PC-9 (cell line): ENCODE measurements around the gene NDUFS6. TPM values are rescaled to one million over a fixed set of nuclear protein-coding genes. Genes with fewer than 3 reads are reported as not detected.

Experiments
- BruUV-seq: library from RNA; stranded (reverse); fragments of 400-500 nt; replicated peaks from 2 replicates; lab custom pipeline; 2021; lab: Mats Ljungman, UMichigan
- CTCF ChIA-PET: fragments of 300-600 bp; sonication (Branson Sonifier 250); formaldehyde crosslinking; loops from one replicate; lab custom pipeline; 2022; ENCODE audit warnings: antibody characterized with exemption; lab: Charles Lee
- POLR2A ChIA-PET: fragments of 300-600 bp; sonication (Branson Sonifier 250); formaldehyde crosslinking; loops from one replicate; lab custom pipeline; 2022; ENCODE audit warnings: antibody characterized with exemption; ENCODE audit not compliant: unreplicated experiment; lab: Charles Lee
- DNase-seq, 2 experiments: peaks; one replicate each; pipeline versions ENCODE4 v3.0.0 to v3.0.0-alpha.2; 2015 to 2022; ENCODE audit warnings: mixed read lengths in 1 of 2
- H2AFZ ChIP-seq: fragments of 200-600 bp; sonication (generic); 2 replicates; pipeline ENCODE4 v1.8.1; 2017; ENCODE audit warnings: antibody characterized with exemption
- H3F3A ChIP-seq: fragments of 200-600 bp; sonication (generic); 2 replicates; pipeline ENCODE4 v1.8.1; 2017; ENCODE audit warnings: antibody characterized with exemption, mild to moderate bottlenecking, low read depth; ENCODE audit not compliant: insufficient read depth
- H3K27ac ChIP-seq: fragments of 200-600 bp; sonication (generic); 2 replicates; pipeline ENCODE4 v1.6.1; 2016; ENCODE audit warnings: mixed run types
- H3K27me3 ChIP-seq: fragments of 200-600 bp; sonication (generic); 2 replicates; pipeline ENCODE4 v1.6.1; 2016; ENCODE audit warnings: low read depth, mixed run types; ENCODE audit not compliant: insufficient read depth
- H3K36me3 ChIP-seq: fragments of 200-600 bp; sonication (generic); 2 replicates; pipeline ENCODE4 v1.6.1; 2016; ENCODE audit warnings: low read depth, mixed run types
- H3K4me1 ChIP-seq: fragments of 200-600 bp; sonication (generic); replicated peaks from 2 replicates; pipeline ENCODE4 v1.6.1; 2016; ENCODE audit warnings: mixed run types; ENCODE audit not compliant: insufficient read depth
- H3K4me2 ChIP-seq: fragments of 200-600 bp; sonication (generic); 2 replicates; pipeline ENCODE4 v1.6.1; 2017; ENCODE audit warnings: mixed run types
- H3K4me3 ChIP-seq: fragments of 200-600 bp; sonication (generic); 2 replicates; pipeline ENCODE4 v1.6.1; 2016; ENCODE audit warnings: mixed run types
- H3K79me2 ChIP-seq: fragments of 200-600 bp; sonication (generic); 2 replicates; pipeline ENCODE4 v1.6.1; 2017; ENCODE audit warnings: low read depth, mixed run types
- H3K9me2 ChIP-seq: fragments of 200-600 bp; sonication (generic); 2 replicates; pipeline ENCODE4 v1.8.1; 2017; ENCODE audit warnings: mild to moderate bottlenecking; ENCODE audit not compliant: insufficient read depth
- H3K9me3 ChIP-seq: fragments of 200-600 bp; sonication (generic); 2 replicates; pipeline ENCODE4 v1.8.1; 2016; ENCODE audit warnings: low read depth; ENCODE audit not compliant: insufficient read depth
- H4K20me1 ChIP-seq: fragments of 200-600 bp; sonication (generic); 2 replicates; pipeline ENCODE4 v1.8.1; 2017; ENCODE audit not compliant: insufficient read depth
- EZH2 ChIP-seq: fragments of 200-600 bp; sonication (generic); IDR thresholded peaks from 2 replicates; pipeline ENCODE4 v1.8.0; 2017; ENCODE audit warnings: antibody characterized with exemption, low read depth
- intact Hi-C: fragments of 100-400 bp; cut with micrococcal nuclease; formaldehyde crosslinking; loops from one replicate; pipeline ENCODE4 v1.10.0; 2022; ENCODE audit not compliant: unreplicated experiment
- total RNA-seq: library from RNA; stranded (reverse); gene quantifications from 2 replicates; pipeline ENCODE4 v1.2.3, GENCODE V29; 2021
- TF ChIP-seq, protein P1 (sequence below): fragments of 200-600 bp; sonication (generic); conservative IDR thresholded peaks from 2 replicates; pipeline ENCODE4 v1.6.1; 2017; ENCODE audit warnings: mixed run types, antibody characterized with exemption, mild to moderate bottlenecking, moderate library complexity

The NDUFS6 gene
- total RNA-seq, 1 experiment from 2014 or later: 153 TPM

DNA sequence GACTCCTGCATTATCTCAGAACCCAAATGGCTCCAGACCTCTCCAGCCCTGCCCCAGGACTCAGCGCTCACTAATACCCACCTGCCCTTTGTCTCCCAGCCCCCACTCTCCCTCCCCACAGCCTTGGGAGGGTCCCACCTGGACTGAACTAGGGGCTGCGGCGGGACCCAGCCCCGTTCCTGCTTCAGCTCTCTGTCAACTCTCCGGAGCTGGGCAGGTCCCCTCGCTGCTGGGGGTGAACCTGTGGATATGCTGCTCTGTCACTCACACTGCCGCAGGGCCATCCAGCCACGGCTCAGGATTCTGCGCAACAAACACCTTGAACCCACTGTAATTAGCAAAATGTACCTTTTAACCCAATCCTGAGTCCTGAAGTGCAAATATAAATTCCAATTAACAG is 36.8 kb downstream of the NDUFS6 start:
- DNase-seq: no peak
- TF ChIP-seq, protein P1, sequence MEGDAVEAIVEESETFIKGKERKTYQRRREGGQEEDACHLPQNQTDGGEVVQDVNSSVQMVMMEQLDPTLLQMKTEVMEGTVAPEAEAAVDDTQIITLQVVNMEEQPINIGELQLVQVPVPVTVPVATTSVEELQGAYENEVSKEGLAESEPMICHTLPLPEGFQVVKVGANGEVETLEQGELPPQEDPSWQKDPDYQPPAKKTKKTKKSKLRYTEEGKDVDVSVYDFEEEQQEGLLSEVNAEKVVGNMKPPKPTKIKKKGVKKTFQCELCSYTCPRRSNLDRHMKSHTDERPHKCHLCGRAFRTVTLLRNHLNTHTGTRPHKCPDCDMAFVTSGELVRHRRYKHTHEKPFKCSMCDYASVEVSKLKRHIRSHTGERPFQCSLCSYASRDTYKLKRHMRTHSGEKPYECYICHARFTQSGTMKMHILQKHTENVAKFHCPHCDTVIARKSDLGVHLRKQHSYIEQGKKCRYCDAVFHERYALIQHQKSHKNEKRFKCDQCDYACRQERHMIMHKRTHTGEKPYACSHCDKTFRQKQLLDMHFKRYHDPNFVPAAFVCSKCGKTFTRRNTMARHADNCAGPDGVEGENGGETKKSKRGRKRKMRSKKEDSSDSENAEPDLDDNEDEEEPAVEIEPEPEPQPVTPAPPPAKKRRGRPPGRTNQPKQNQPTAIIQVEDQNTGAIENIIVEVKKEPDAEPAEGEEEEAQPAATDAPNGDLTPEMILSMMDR: no peak
- no peak for TF ChIP-seq EZH2
- ChIA-PET CTCF (no interaction called here), POLR2A (no interaction called here)
- intact Hi-C loops: no loop called here
- Histone ChIP-seq H3K79me2 (no peaks in the 10 kb centered on the region), H4K20me1 (no peaks in the 10 kb centered on the region; the same call in 1 of the 2 replicates), H3K4me3 (no peak overlapping the region), H3K27ac (no peak overlapping the region), H3K9me3 (no peaks in the 10 kb centered on the region), H2AFZ (no peak overlapping the region), H3K4me2 (no peak overlapping the region), H3K4me1 (no peaks in the 10 kb centered on the region), H3K27me3 (peaks cover 97% of the 10 kb centered on the region), H3F3A (no peaks in the 10 kb centered on the region), H3K36me3 (no peaks in the 10 kb centered on the region), H3K9me2 (no peaks in the 10 kb centered on the region)
- BruUV-seq: no TSS peak

DNA sequence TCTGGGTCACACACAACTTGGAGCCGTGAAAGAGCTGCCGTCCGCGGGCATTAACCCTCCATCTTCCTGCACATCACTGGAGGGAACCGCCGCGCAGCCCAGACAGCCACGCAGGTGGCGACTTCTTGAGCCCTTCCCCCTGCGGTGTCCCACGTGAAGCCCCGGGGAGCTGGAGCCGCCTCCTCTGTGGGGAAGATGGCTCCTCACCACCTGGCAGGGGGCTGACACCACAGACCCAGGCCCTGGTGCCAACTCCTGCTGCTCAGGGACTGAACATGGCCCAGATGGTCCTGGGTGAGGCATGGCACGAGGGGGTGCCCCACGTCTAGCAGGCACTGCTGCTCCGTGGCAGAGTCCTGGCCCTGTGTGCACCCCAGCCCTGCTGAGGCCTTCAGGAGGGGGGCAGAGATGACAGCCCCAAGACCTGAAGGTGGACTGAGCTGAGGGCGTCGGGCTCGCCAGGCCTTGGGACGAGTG is 38.9 kb downstream of the NDUFS6 start:
- no TSS peak for BruUV-seq
- no peaks in the 10 kb centered on the region for H3K36me3 ChIP-seq
- no peaks in the 10 kb centered on the region for H3K79me2 ChIP-seq
- H3K27me3 ChIP-seq: peaks cover 97% of the 10 kb centered on the region
- H4K20me1 ChIP-seq: no peaks in the 10 kb centered on the region; the same call in 1 of the 2 replicates
- ChIA-PET POLR2A (no interaction called here), CTCF (no interaction called here)
- no peaks in the 10 kb centered on the region for H3K9me2 ChIP-seq
- H3F3A ChIP-seq: no peaks in the 10 kb centered on the region
- H3K9me3 ChIP-seq: no peaks in the 10 kb centered on the region
- H3K4me2 ChIP-seq: no peak overlapping the region
- no peak overlapping the region for H3K27ac ChIP-seq
- H3K4me1 ChIP-seq: no peaks in the 10 kb centered on the region
- intact Hi-C loops: no loop called here
- H3K4me3 ChIP-seq: no peak overlapping the region
- no peak overlapping the region for H2AFZ ChIP-seq
- no peak for DNase-seq
- TF ChIP-seq EZH2: no peak

DNA sequence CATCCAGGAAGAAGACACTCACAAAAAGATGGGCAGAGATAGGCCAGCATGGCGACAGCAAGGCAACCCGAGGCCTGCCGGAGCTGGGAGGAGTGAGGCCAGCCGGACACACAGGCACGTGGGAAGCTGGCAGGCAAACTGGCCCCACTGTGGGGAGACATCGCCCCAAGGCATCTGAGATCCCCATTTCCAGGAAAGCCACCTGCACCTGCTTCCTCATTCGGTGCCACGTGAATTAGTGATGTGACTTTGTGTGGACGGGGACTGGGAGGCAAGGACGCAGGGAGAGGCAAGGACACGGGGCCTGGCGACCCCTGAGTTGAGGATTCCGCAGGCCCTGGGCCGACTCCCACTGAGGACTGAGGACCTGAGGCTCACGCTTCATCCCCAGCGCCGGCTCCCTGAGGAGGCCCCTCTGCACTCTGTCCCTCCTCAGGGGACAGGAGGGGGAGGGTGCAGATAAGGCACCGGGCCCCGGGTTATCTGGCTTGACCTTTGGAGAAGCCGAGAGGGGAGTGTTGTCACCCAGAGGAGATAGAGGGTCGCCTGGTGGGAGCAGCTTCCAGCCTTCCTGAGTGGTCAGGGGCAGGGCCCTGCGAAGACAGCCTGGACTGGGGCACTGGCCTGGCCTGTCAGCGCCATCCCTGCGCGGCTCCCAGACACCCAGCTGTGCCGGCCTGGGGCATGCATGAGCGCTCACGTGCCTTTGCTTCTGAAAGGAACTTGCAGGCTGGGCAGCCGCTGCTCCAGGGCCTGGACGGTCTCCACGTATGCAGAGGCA is 39.7 kb downstream of the NDUFS6 start:
- H3K4me3 ChIP-seq: no peak overlapping the region
- no peaks in the 10 kb centered on the region for H3K36me3 ChIP-seq
- no peak overlapping the region for H3K27ac ChIP-seq
- no TSS peak for BruUV-seq
- H3F3A ChIP-seq: no peaks in the 10 kb centered on the region
- TF ChIP-seq EZH2: no peak
- TF ChIP-seq, protein P1: no peak
- no peaks in the 10 kb centered on the region; the same call in 1 of the 2 replicates for H4K20me1 ChIP-seq
- ChIA-PET POLR2A (no interaction called here), CTCF (no interaction called here)
- DNase-seq: no peak
- no peak overlapping the region for H2AFZ ChIP-seq
- H3K4me1 ChIP-seq: no peaks in the 10 kb centered on the region
- peaks cover 95% of the 10 kb centered on the region for H3K27me3 ChIP-seq
- intact Hi-C loops: no loop called here
- H3K79me2 ChIP-seq: no peaks in the 10 kb centered on the region
- H3K9me3 ChIP-seq: no peaks in the 10 kb centered on the region
- no peaks in the 10 kb centered on the region for H3K9me2 ChIP-seq
- no peak overlapping the region for H3K4me2 ChIP-seq
